RWPE1 (cell line): Measurements from ENCODE around the gene GID4.

Experiments used
- CTCF ChIA-PET: fragments of 350-600 bp; sonication (Branson Sonifier 250); formaldehyde crosslinking; extraction: SDS; loops from one replicate; lab custom pipeline; 2021; lab: Yijun Ruan, JAX
- POLR2A ChIA-PET: fragments of 400-600 bp; formaldehyde crosslinking; extraction: SDS; loops from one replicate; lab custom pipeline; 2020; ENCODE audit warnings: antibody characterized with exemption; ENCODE audit not compliant: low non-redundant PET; lab: Yijun Ruan, JAX
- DNase-seq: peaks from one replicate; pipeline ENCODE4 v3.0.0; 2012; ENCODE audit warnings: low spot score
- H3K27ac ChIP-seq: fragments of 450-650 bp; 2 replicates; pipeline ENCODE4 v1.5.1; 2017
- CTCF ChIP-seq: fragments of 450-650 bp; conservative IDR thresholded peaks from 2 replicates; pipeline ENCODE4 v1.5.1; 2017; ENCODE audit warnings: low read depth, mild to moderate bottlenecking

GID4 gene

GRCh38 chr17:18107061-18107790 is 68.0 kb downstream of the GID4 start:
- H3K27ac ChIP-seq = peak overlapping the region; percentile 31
- ChIA-PET CTCF (no interaction called here), POLR2A (no interaction called here)
- TF ChIP-seq CTCF = no peak
- DNase-seq = no peak

DNA sequence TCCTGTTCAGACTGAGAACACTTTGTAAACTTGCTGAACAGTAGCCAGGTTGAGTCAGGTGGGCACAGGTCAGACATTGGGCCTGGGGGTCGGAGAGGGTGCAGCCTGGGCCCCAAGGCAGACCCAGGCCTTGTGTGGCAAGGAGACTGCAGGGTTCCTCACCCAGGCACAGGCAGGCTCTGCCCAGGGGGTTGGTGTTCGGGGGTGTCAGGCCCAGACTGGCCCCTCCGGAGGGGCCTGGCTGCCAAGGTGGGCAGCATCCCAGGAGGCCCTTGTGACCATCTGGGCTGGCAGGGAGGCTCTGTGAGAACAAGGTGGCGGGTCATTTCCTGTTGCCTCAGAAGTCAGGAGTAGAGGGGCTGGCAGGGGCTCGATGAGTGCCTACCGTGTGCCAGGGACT is 68.8 kb downstream of the GID4 start:
- ChIA-PET POLR2A (no interaction called here), CTCF (no interaction called here)
- H3K27ac ChIP-seq = peak overlapping the region; percentile 31
- no peak for TF ChIP-seq CTCF
- DNase-seq = no peak

GRCh38 chr17:18108401-18109312 is 69.4 kb downstream of the GID4 start, which contains the start of gene MYO15A:
Gene MYO15A (plus strand): TSS chr17:18108756. CDS start chr17:18118801, 10,045 bp downstream.
- CTCF ChIA-PET = no interaction called here
- no peak for DNase-seq

DNA sequence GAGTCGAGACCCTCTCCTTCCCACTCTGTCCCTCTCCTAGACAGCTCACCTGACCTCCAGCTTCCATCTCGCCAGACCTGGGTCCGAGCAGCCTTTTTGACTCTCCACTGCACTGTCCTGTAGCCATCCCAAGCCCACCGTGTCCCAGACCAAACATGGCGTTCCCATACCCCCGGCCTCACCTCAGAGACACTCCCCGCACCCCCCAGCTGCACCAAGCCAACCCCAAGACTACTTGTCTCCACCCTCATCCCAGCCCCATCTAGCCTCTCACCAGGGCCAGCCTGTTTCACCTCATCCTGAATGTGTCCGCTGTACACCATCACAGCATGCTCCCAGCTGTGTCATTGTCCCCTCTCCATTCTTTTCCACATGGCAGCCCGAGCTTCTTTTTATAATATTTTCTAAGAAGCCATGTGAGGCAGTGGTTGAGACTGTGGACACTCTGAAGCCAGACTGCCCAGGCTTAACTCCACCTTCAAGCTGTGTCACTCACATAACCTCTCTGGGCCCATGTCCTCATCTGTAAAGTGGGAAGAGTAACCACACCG is 70.8 kb downstream of the GID4 start:
- POLR2A ChIA-PET = no interaction called here
- H3K27ac ChIP-seq = no peak overlapping the region
- DNase-seq = no peak
- TF ChIP-seq CTCF = no peak
- CTCF ChIA-PET = interaction anchor here (0.8 kb wide), 1 partner anchor 108 kb away, joined by 3 read pairs; no protein-coding TSS in a partner anchor

More at GRCh38 chr17:18108401-18109312, 69.4 kb downstream of the GID4 start, which contains the start of gene MYO15A:
- peak within 1 kb of the TSS; percentile 31 for H3K27ac ChIP-seq
- no peak for TF ChIP-seq CTCF
- POLR2A ChIA-PET = no interaction called here

- no peak for TF ChIP-seq CTCF
- POLR2A ChIA-PET = no interaction called here
- DNase-seq = no peak
- H3K27ac ChIP-seq = no peak overlapping the region
- CTCF ChIA-PET = interaction anchor here (0.6 to 0.8 kb wide), 2 partner anchors 107 to 248 kb away, joined by 3 read pairs; no protein-coding TSS in a partner anchor
Observed at GRCh38 chr17:18110636-18111145, 71.5 kb downstream of the GID4 start.
